KMS-11 (cell line): ENCODE measurements around the gene UPF3A.

Source experiments
- H2AFZ ChIP-seq: fragments of 200-600 bp; sonication (generic); 2 replicates; pipeline ENCODE4 v1.6.1; 2016; ENCODE audit warnings: antibody characterized with exemption, mixed run types, low read depth
- H3K27ac ChIP-seq: fragments of 200-600 bp; sonication (generic); 2 replicates; pipeline ENCODE4 v1.6.1; 2016; ENCODE audit warnings: mild to moderate bottlenecking, mixed run types
- H3K27me3 ChIP-seq: fragments of 200-600 bp; sonication (generic); 2 replicates; pipeline ENCODE4 v1.6.1; 2017; ENCODE audit warnings: mild to moderate bottlenecking, low read depth, mixed run types, moderate library complexity; ENCODE audit not compliant: insufficient read depth
- H3K36me3 ChIP-seq: fragments of 200-600 bp; sonication (generic); 2 replicates; pipeline ENCODE4 v1.6.1; 2017; ENCODE audit warnings: mild to moderate bottlenecking, mixed run types; ENCODE audit not compliant: insufficient read depth
- H3K4me1 ChIP-seq: fragments of 200-600 bp; sonication (generic); 2 replicates; pipeline ENCODE4 v1.6.1; 2016; ENCODE audit warnings: mild to moderate bottlenecking, low read depth, mixed run types; ENCODE audit not compliant: poor library complexity, severe bottlenecking
- H3K4me2 ChIP-seq: fragments of 200-600 bp; sonication (generic); 2 replicates; pipeline ENCODE4 v1.7.0; 2016; ENCODE audit warnings: mild to moderate bottlenecking, mixed run types
- H3K4me3 ChIP-seq: fragments of 200-600 bp; sonication (generic); IDR thresholded peaks from 2 replicates; pipeline ENCODE4 v1.6.1; 2017; ENCODE audit warnings: low read depth, low read length, mixed read lengths; ENCODE audit not compliant: insufficient read depth
- H3K79me2 ChIP-seq: fragments of 200-600 bp; sonication (generic); 2 replicates; pipeline ENCODE4 v1.6.1; 2016; ENCODE audit warnings: low read depth, mixed run types; ENCODE audit not compliant: insufficient read depth
- H3K9ac ChIP-seq: fragments of 200-600 bp; sonication (generic); 2 replicates; pipeline ENCODE4 v1.6.1; 2016; ENCODE audit warnings: mild to moderate bottlenecking, mixed run types
- H4K20me1 ChIP-seq: fragments of 200-600 bp; sonication (generic); 2 replicates; pipeline ENCODE4 v1.6.1; 2016; ENCODE audit warnings: mild to moderate bottlenecking, mixed run types; ENCODE audit not compliant: insufficient read depth
- TF ChIP-seq, protein P1 (sequence below): fragments of 200-600 bp; sonication (generic); conservative IDR thresholded peaks from 2 replicates; pipeline ENCODE4 v1.6.1; 2017; ENCODE audit warnings: low read depth, mild to moderate bottlenecking, antibody characterized with exemption, low read length, moderate library complexity, mixed read lengths

Gene UPF3A

DNA sequence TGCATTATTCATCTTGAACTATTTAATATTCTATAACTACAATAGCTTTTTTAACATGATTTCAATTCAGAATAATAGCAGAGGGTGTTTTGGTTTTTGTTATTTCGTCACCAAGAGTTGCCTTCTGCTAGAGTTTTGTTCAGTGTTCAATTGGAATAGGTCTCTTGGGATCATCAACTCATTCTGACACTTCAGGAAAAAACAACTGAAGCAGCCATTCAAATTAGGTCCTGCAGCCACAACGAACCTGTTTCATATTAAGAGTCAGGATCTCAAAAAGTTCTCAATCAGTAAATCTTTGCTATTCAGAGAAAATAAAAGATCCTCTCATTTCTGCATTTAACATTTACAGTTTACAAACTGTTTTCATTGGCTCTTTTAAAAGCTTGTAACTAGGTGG, 30.5 kb downstream of the UPF3A start:
- Histone ChIP-seq H3K36me3 (no peaks in the 10 kb centered on the region), H4K20me1 (no peaks in the 10 kb centered on the region), H3K27me3 (no peaks in the 10 kb centered on the region), H3K27ac (no peak overlapping the region), H3K4me3 (no peak overlapping the region), H3K4me2 (no peak overlapping the region), H3K9ac (no peak overlapping the region), H2AFZ (no peak overlapping the region), H3K79me2 (peaks cover 30% of the 10 kb centered on the region), H3K4me1 (peaks cover 67% of the 10 kb centered on the region)
- TF ChIP-seq, protein P1, sequence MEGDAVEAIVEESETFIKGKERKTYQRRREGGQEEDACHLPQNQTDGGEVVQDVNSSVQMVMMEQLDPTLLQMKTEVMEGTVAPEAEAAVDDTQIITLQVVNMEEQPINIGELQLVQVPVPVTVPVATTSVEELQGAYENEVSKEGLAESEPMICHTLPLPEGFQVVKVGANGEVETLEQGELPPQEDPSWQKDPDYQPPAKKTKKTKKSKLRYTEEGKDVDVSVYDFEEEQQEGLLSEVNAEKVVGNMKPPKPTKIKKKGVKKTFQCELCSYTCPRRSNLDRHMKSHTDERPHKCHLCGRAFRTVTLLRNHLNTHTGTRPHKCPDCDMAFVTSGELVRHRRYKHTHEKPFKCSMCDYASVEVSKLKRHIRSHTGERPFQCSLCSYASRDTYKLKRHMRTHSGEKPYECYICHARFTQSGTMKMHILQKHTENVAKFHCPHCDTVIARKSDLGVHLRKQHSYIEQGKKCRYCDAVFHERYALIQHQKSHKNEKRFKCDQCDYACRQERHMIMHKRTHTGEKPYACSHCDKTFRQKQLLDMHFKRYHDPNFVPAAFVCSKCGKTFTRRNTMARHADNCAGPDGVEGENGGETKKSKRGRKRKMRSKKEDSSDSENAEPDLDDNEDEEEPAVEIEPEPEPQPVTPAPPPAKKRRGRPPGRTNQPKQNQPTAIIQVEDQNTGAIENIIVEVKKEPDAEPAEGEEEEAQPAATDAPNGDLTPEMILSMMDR: no peak

DNA sequence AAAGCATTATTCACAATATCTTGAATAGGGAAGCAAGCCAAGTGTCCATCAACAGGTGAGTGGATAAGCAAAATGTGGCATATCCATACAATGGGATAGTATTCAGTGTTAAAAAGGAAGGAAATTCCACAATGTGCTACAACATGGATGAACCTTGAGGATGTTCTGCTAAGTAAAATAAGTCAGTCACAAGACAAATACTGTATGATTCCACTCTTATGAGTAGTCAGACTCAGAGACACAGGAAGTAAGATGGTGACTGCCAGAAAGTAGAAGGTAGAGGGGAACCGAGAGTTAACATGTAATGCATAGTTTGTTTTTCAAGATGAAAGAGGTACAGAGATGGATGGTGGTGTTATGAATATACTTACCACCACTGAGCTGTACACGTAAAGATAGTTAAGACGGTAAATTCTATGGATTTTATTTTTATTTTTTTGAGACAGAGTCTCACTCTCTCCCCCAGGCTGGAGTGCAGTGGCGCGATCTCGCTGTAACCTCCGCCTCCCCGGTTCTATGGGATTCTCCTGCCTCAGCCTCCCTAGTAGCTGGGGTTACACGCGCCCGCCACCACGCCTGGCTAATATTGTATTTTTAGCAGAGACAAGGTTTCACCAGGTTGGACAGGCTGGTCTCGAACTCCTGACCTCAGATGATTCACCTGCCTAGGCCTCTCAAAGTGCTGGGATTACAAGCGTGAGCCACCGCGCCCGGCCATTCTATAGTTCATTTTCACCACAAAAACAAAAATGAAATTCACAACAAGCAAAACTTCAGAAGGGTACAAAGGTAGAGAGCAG, 31.9 kb downstream of the UPF3A start:
- Histone ChIP-seq H3K4me1 (peaks cover 67% of the 10 kb centered on the region), H2AFZ (peak overlapping the region; percentile 84), H3K4me2 (peak overlapping the region; percentile 80), H3K9ac (peak overlapping the region; percentile 75), H3K4me3 (no peak overlapping the region), H3K36me3 (no peaks in the 10 kb centered on the region), H4K20me1 (no peaks in the 10 kb centered on the region), H3K27ac (peak overlapping the region; percentile 78), H3K79me2 (peaks cover 43% of the 10 kb centered on the region), H3K27me3 (no peaks in the 10 kb centered on the region)
- TF ChIP-seq, protein P1: no peak

DNA sequence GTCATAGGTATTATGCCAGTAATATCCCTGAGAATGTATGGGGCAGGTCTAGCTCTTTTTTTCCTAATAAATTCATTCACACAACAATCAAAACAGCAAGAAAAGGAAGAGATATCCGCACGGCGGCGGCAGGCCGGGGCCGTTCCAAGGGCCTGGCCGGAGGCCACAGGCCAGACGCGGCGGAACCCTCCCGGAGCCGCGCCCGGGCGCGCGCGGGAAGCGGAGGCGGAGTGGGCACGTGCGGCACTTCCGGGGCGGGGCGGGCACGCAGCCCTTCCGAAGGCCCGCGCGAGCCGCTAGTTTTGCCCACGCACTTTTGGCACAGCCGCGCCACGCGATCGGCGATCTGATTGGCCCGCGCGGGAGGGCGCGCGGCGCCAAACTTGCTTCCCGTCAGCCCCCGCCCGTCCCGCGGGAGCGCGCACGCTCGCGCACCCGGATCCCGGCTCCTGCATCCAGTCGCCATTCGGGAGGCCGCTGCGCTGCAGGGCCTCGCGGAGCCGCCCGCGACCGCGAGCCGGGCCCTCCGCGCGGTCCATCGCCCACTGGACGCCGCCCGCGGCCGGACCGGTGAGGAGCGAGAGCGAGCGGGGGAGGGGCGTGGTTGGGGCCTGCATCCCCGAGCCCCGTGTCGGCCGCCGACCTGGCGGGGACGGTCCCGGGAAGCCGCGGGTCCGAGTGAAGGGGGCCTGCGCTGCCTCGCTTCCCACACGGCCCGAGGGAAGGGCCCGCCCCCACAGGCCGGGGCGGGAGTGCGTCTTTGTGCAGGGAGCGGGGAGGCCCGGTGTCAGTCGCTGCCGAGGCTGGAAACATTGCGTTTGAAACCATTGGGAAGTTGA, 32.9 kb downstream of the UPF3A start, which contains the start of gene CHAMP1:
Gene CHAMP1 (plus strand): TSS at position 430 of the 839 bp plus-strand sequence. CDS start 9,340 bp downstream, outside the sequence.
- Histone ChIP-seq H2AFZ (peak within 1 kb of the TSS; percentile 84), H3K9ac (peak within 1 kb of the TSS; percentile 75), H3K27ac (peak within 1 kb of the TSS; percentile 78), H3K79me2 (peaks cover 54% of the 10 kb centered on the region), H4K20me1 (no peaks in the 10 kb centered on the region; the same call in 1 of the 2 replicates), H3K4me3 (no peak within 1 kb of the TSS), H3K36me3 (no peaks in the 10 kb centered on the region), H3K4me2 (peak within 1 kb of the TSS; percentile 96), H3K27me3 (no peaks in the 10 kb centered on the region), H3K4me1 (peaks cover 60% of the 10 kb centered on the region)
- TF ChIP-seq, protein P1: no peak

DNA sequence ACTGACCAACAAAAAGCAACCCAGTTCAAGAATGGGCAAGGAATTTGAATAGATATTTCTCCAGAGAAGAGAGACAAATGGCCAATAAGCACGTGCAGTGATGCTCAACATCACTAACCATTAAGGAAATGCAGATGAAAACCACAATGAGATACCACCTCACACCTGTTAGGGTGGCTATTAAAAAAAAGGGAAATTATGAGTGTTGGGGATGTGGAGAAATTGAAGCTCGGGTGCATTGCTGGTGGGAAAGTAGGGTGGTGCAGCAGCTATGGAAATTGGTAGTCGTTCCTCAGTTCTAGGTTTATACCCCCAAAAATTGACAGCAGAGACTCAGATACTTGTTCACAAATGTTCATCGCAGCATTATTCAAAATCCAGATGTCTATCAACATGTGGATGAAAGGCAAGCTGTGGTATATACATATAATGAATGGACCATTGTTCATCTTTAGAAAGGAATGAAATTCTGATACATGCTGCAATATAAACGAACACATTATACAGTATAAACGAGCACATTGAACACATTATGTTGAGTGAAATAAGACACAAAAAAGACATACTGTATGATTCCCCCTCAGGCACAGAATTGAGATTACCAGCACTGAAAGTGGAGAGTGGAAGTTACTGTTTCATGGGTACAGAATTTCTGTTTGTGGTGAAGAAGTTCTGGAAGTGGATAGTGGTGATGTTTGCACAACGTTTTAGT, 33.8 kb downstream of the UPF3A start:
- no peaks in the 10 kb centered on the region for H3K36me3 ChIP-seq
- TF ChIP-seq, protein P1: no peak
- H4K20me1 ChIP-seq: no peaks in the 10 kb centered on the region; the same call in 1 of the 2 replicates
- H3K27ac ChIP-seq: peak overlapping the region; percentile 78
- H3K27me3 ChIP-seq: no peaks in the 10 kb centered on the region
- H3K79me2 ChIP-seq: peaks cover 63% of the 10 kb centered on the region
- H3K4me3 ChIP-seq: no peak overlapping the region
- peaks cover 50% of the 10 kb centered on the region for H3K4me1 ChIP-seq
- H3K9ac ChIP-seq: peak overlapping the region; percentile 75
- H3K4me2 ChIP-seq: peak overlapping the region; percentile 96
- peak overlapping the region; percentile 84; the same call in 1 of the 2 replicates for H2AFZ ChIP-seq
